ENCODE data around the gene WFDC6. TPM values are rescaled to one million over a fixed set of nuclear protein-coding genes. Genes with fewer than 3 reads are reported as not detected.

The WFDC6 gene
- total and polyA plus RNA-seq, 2 of the 8 experiments (the other 6 are each of a cell fraction or from before 2014, with no cell fraction given) = not detected

DNA sequence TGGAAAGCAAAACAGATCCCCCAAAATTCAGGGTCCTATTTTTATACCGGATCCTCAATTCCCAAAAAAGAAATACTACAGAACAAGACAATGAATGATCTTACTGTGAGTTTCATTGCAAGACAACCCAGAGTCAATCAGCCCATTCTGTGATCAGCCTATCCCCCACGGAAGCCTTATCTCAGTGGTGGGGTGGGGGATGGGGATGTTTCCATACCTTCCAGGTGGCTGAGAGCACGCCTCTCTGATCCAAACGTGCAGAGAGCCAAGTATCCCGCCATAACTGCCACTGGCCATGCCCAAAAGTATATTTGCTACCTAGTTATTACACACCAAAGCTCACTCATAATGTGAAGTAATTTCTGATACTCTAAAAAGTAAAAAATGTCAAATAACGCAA, 54.6 kb downstream of the WFDC6 start:
- WGBS, 2 experiments (ENCODE audit: extremely low coverage in 1 of 2, insufficient coverage in 1 of 2, insufficient read length in 1 of 2, insufficient replicate concordance in 2 of 2, low coverage in 1 of 2, low lambda C conversion rate in 2 of 2, missing lambda C conversion rate in 1 of 2) = 66% methylated on average over 6 of the region's 6 CpGs; no CpG with 5 or more reads in 1 of the 2 experiments

More for the DNA sequence above, 54.6 kb downstream of the WFDC6 start:
- H3K23ac ChIP-seq (ENCODE audit: insufficient read length) = no peak overlapping the region
- 0 out of 8 replicates have a peak, but pooled peaks cover 0 to 3% (median 0%) of the 10 kb centered on the region in 4 experiments for H3K36me3 ChIP-seq (ENCODE audit: control insufficient read depth in 2 of 4, insufficient read depth in 4 of 4, low read length in 3 of 4)
- H3K79me2 ChIP-seq (ENCODE audit: control insufficient read depth in 1 of 2, insufficient read depth in 2 of 2, low read length in 2 of 2) = no peaks in the 10 kb centered on the region
- H3K9ac ChIP-seq (replicated peaks in 1 of 4; ENCODE audit: extremely low read depth in 1 of 4, low read depth in 3 of 4, low read length in 3 of 4) = no peak overlapping the region
- H2BK12ac ChIP-seq (ENCODE audit: low read depth, low read length) = no peak overlapping the region
- no peak overlapping the region for H2BK120ac ChIP-seq (replicated peaks; ENCODE audit: low read depth, low read length)
- H3K14ac ChIP-seq (ENCODE audit: insufficient read length) = no peak overlapping the region
- peaks cover 4% of the 10 kb centered on the region; the same call in 1 of the 2 replicates for H3K23me2 ChIP-seq (ENCODE audit: low read depth, low read length)
- no peak overlapping the region for H3K27ac ChIP-seq (ENCODE audit: low read depth, low read length)
- FAIRE-seq = no peak
- ChIA-PET CTCF (ENCODE audit: partially characterized antibody) (interaction anchor here (1.0 to 6.2 kb wide), 10 partner anchors 11 to 287 kb away, joined by 3 to 68 read pairs (median 4); partner anchors contain the start of gene WFDC2), POLR2A (ENCODE audit: partially characterized antibody) (interaction anchor here (5.6 kb wide), 1 partner anchor 14 kb away, joined by 24 read pairs; the partner anchor contains the start of gene WFDC2)
- no peaks in the 10 kb centered on the region for H4K20me1 ChIP-seq (replicated peaks in 1 of 2; ENCODE audit: control insufficient read depth in 1 of 2, insufficient read depth in 2 of 2, low read length in 2 of 2)
- no peak overlapping the region for H2AK5ac ChIP-seq (ENCODE audit: low read depth, low read length)
- no peak overlapping the region for H4K91ac ChIP-seq (replicated peaks; ENCODE audit: insufficient read length, low read length)
- H4K8ac ChIP-seq (ENCODE audit: extremely low read depth, insufficient read depth, low read length) = no peak overlapping the region; the same call in 1 of the 2 replicates
- H4K5ac ChIP-seq (ENCODE audit: insufficient read length, low read depth, low read length) = no peak overlapping the region
- no peak overlapping the region for H2BK15ac ChIP-seq (ENCODE audit: low read length)
- H3K4me2 ChIP-seq (ENCODE audit: insufficient read depth in 1 of 2, low read depth in 2 of 2, low read length in 2 of 2) = 0 out of 4 replicates have a peak overlapping the region, but pooled peaks of 1 of the 2 experiments have one; percentile 15
- H3K56ac ChIP-seq (replicated peaks; ENCODE audit: insufficient read length, low read depth, low read length) = no peak overlapping the region
- no peak overlapping the region for H3K4me3 ChIP-seq (ENCODE audit: extremely low read depth in 1 of 4, insufficient read depth in 2 of 4, low read depth in 3 of 4, low read length in 4 of 4)
- H2AFZ ChIP-seq (ENCODE audit: low read length) = 0 out of 2 replicates have a peak overlapping the region, but pooled peaks have one; percentile 14
- no peak overlapping the region for H3K18ac ChIP-seq (ENCODE audit: extremely low read depth, low read length)
- no peak overlapping the region for H3K4ac ChIP-seq (replicated peaks; ENCODE audit: insufficient read length, low read depth, low read length)
- no peak overlapping the region for H2BK5ac ChIP-seq (ENCODE audit: low read depth, low read length)
- no peak overlapping the region for H2BK20ac ChIP-seq (ENCODE audit: low read length)
- H3K27me3 ChIP-seq (replicated peaks in 1 of 4; ENCODE audit: control insufficient read depth in 3 of 4, extremely low read depth in 1 of 4, insufficient read depth in 3 of 4, low read length in 3 of 4) = no peaks in the 10 kb centered on the region
- DNase-seq (ENCODE audit: low read depth in 1 of 2, low spot score in 2 of 2) = no peak
- H3K79me1 ChIP-seq (ENCODE audit: low read depth, low read length) = no peaks in the 10 kb centered on the region; the same call in 1 of the 2 replicates
- no peaks in the 10 kb centered on the region for H3K9me3 ChIP-seq (ENCODE audit: insufficient read depth in 2 of 2, low read depth in 1 of 2, low read length in 1 of 2)
- TF ChIP-seq E2F6 (IDR thresholded peaks at IDR 0.05) (peak; percentile 29; the same call in 1 of the 2 replicates), HDAC6 (IDR thresholded peaks at IDR 0.05; ENCODE audit: low read depth, low read length) (no peak)
- peaks cover 0 to 11% (median 0%) of the 10 kb centered on the region in 4 experiments; a peak in 2 of 7 replicates for H3K4me1 ChIP-seq (replicated peaks in 1 of 4; ENCODE audit: control insufficient read depth in 3 of 4, insufficient read depth in 4 of 4, low read length in 3 of 4)
